Measurements from ENCODE around the gene CDK6.

CDK6 gene

GRCh38 chr7:92850516-92850915 is 14.1 kb upstream of the CDK6 start:
- Histone ChIP-seq H3K36me3 (ENCODE audit: insufficient read depth, low read length) (peaks cover 15% of the 10 kb centered on the region), H3K79me2 (ENCODE audit: insufficient read depth, low read length) (peaks cover 80% of the 10 kb centered on the region)
- no peak for TF ChIP-seq EZH2 (IDR thresholded peaks at IDR 0.05; ENCODE audit: borderline replicate concordance, low read depth, low read length, severe bottlenecking)
- TF ChIP-seq CTCF (IDR thresholded peaks at IDR 0.05; ENCODE audit: borderline replicate concordance, extremely low read depth, low read length, poor library complexity, severe bottlenecking) = no peak

GRCh38 chr7:92849322-92849721 is 12.9 kb upstream of the CDK6 start:
- peaks cover 17% of the 10 kb centered on the region for H3K36me3 ChIP-seq (ENCODE audit: insufficient read depth, low read length)
- no peaks in the 10 kb centered on the region for H3K9me3 ChIP-seq (ENCODE audit: insufficient read depth, low read length, severe bottlenecking)
- peaks cover 2% of the 10 kb centered on the region; the same call in 1 of the 2 replicates for H3K4me1 ChIP-seq (ENCODE audit: insufficient read depth, low read length)
- no peak overlapping the region for H2AFZ ChIP-seq (ENCODE audit: low read depth, low read length)
- no peak overlapping the region for H3K4me3 ChIP-seq (ENCODE audit: low read depth in 1 of 2, low read length in 2 of 2)
- H4K20me1 ChIP-seq (ENCODE audit: insufficient read depth, low read length) = 0 out of 2 replicates have a peak, but pooled peaks cover 8% of the 10 kb centered on the region
- TF ChIP-seq CTCF (IDR thresholded peaks at IDR 0.05; ENCODE audit: borderline replicate concordance, extremely low read depth, low read length, poor library complexity, severe bottlenecking) = no peak
- TF ChIP-seq EZH2 (IDR thresholded peaks at IDR 0.05; ENCODE audit: borderline replicate concordance, low read depth, low read length, severe bottlenecking) = no peak
- H3K9ac ChIP-seq (ENCODE audit: low read depth, low read length) = no peak overlapping the region
- ATAC-seq (ENCODE audit: insufficient read depth, low read depth) (peak; percentile 8; the same call in 1 of the 3 replicates), DNase-seq (no peak)
- H3K27me3 ChIP-seq (ENCODE audit: insufficient read depth, low read length, poor library complexity) = no peaks in the 10 kb centered on the region
- H3K27ac ChIP-seq (ENCODE audit: low read length) = no peak overlapping the region
- no peak overlapping the region for H3K4me2 ChIP-seq (ENCODE audit: insufficient read depth, low read length)
- peaks cover 89% of the 10 kb centered on the region for H3K79me2 ChIP-seq (ENCODE audit: insufficient read depth, low read length)

More at GRCh38 chr7:92850516-92850915, 14.1 kb upstream of the CDK6 start:
- Histone ChIP-seq H3K4me3 (ENCODE audit: low read depth in 1 of 2, low read length in 2 of 2) (no peak overlapping the region), H3K27ac (ENCODE audit: low read length) (no peak overlapping the region), H3K9ac (ENCODE audit: low read depth, low read length) (no peak overlapping the region), H3K27me3 (ENCODE audit: insufficient read depth, low read length, poor library complexity) (no peaks in the 10 kb centered on the region), H3K4me2 (ENCODE audit: insufficient read depth, low read length) (no peak overlapping the region), H3K9me3 (ENCODE audit: insufficient read depth, low read length, severe bottlenecking) (no peaks in the 10 kb centered on the region), H2AFZ (ENCODE audit: low read depth, low read length) (no peak overlapping the region), H3K4me1 (ENCODE audit: insufficient read depth, low read length) (peaks cover 2% of the 10 kb centered on the region; the same call in 1 of the 2 replicates), H4K20me1 (ENCODE audit: insufficient read depth, low read length) (0 out of 2 replicates have a peak, but pooled peaks cover 8% of the 10 kb centered on the region)
- DNase-seq (no peak), ATAC-seq (ENCODE audit: insufficient read depth, low read depth) (no peak)

GRCh38 chr7:92848851-92849250 is 12.5 kb upstream of the CDK6 start:
- no peak overlapping the region for H2AFZ ChIP-seq (ENCODE audit: low read depth, low read length)
- H3K4me2 ChIP-seq (ENCODE audit: insufficient read depth, low read length) = no peak overlapping the region

More at GRCh38 chr7:92848851-92849250, 12.5 kb upstream of the CDK6 start:
- H3K27me3 ChIP-seq (ENCODE audit: insufficient read depth, low read length, poor library complexity) = no peaks in the 10 kb centered on the region
- H3K79me2 ChIP-seq (ENCODE audit: insufficient read depth, low read length) = peaks cover 89% of the 10 kb centered on the region
- DNase-seq = no peak
- no peak overlapping the region for H3K27ac ChIP-seq (ENCODE audit: low read length)
- ATAC-seq (ENCODE audit: insufficient read depth, low read depth) = peak; percentile 27; the same call in 1 of the 3 replicates
- H3K9me3 ChIP-seq (ENCODE audit: insufficient read depth, low read length, severe bottlenecking) = no peaks in the 10 kb centered on the region
- no peak overlapping the region for H3K4me3 ChIP-seq (ENCODE audit: low read depth in 1 of 2, low read length in 2 of 2)
- peaks cover 20% of the 10 kb centered on the region for H3K36me3 ChIP-seq (ENCODE audit: insufficient read depth, low read length)
- H4K20me1 ChIP-seq (ENCODE audit: insufficient read depth, low read length) = 0 out of 2 replicates have a peak, but pooled peaks cover 8% of the 10 kb centered on the region
- no peak for TF ChIP-seq EZH2 (IDR thresholded peaks at IDR 0.05; ENCODE audit: borderline replicate concordance, low read depth, low read length, severe bottlenecking)
- TF ChIP-seq CTCF (IDR thresholded peaks at IDR 0.05; ENCODE audit: borderline replicate concordance, extremely low read depth, low read length, poor library complexity, severe bottlenecking) = no peak
- H3K9ac ChIP-seq (ENCODE audit: low read depth, low read length) = no peak overlapping the region
- peaks cover 2% of the 10 kb centered on the region; the same call in 1 of the 2 replicates for H3K4me1 ChIP-seq (ENCODE audit: insufficient read depth, low read length)
